GF-D8 (cell line): ENCODE results near the gene KAZN.

Experiments
- DNase-seq: peaks from one replicate; lab custom pipeline; 2025; lab: John Stamatoyannopoulos, UW

KAZN gene

DNA sequence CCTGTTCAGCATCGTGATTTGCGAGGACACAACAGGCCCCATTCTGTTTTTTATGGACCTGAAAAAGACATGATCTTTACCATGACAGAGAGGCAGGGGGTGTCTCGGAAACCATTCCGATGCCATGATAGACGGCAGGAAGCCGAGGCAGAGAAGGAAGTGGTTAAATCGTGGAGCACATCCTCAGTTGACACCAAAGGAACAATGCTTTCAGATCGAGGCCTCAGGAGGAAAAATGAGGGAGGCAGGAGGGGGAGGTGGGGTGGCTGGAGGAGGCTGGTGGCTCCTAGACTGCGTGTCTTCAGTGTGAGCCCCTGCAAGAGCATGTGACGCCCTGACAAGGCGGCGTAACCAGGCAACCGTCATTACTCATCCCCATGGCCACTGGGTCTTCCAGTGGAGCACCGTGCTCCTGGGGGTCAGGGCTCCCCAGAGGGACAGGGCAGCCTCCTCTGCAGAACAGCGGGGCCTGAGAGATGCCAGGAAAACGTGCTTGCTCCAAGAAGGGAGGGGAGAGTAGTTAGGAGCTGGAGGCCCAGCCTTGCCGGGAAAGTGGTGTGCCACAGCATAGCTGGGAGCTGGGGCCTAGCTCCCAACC lies 382.2 kb downstream of the KAZN start:
- no peak for DNase-seq

DNA sequence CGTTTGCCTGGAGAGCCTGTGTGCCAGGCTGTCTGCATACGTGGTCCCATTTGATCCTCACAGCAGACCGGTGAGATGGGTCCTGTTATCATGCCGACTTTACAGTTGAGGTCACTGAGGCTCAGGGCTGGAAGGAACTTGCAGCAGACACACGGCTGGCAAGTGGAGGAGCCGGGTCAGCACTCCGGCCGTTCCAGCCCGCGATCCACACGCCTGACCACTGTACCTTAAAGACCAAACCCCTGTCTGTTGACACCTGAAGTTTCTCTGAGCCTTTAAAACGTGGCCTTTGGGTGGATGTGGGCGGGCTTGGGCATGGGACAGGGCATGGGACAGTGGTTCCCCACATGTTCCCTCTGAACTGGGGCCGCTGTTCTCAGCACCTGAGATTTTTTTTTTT lies 383.5 kb downstream of the KAZN start:
- no peak for DNase-seq

DNA sequence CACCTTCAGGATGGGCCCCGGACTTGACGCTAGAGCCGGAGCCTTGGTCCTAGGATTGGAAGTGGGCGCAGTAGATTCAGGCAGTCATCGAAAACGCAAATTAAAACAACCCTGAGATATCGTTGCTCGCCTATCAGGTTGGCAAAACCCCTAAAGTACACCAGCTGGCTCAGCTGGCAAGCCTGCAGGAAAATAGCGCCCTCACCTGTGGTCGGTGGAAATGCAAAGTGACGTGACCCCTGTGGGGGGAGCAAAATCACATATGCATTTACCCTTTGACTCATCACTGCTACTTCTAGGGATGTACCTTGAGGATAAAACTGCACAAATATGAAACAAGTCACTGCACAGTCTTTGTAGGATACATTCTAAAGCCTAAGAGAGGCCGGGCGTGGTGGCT lies 384.8 kb downstream of the KAZN start:
- DNase-seq = no peak

DNA sequence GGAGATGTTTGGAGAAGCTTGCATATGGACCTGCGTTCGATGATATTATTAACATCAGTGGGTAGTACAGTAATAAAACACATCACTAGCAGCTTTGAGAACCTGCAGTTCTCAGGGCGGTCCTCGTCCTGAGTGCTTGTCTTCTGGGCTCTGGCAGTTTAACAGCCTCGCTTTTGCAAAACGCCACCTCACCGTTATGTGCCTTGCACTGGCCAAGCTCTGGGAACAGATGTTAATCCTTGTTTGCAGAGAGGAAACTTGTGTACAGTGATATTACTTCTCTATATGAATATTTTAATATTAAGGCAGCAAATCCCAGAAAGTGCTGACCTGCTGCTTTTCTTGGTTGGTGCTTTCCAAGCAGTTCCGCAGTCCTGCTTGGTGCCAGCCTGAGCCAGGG lies 387.7 kb downstream of the KAZN start:
- no peak for DNase-seq

DNA sequence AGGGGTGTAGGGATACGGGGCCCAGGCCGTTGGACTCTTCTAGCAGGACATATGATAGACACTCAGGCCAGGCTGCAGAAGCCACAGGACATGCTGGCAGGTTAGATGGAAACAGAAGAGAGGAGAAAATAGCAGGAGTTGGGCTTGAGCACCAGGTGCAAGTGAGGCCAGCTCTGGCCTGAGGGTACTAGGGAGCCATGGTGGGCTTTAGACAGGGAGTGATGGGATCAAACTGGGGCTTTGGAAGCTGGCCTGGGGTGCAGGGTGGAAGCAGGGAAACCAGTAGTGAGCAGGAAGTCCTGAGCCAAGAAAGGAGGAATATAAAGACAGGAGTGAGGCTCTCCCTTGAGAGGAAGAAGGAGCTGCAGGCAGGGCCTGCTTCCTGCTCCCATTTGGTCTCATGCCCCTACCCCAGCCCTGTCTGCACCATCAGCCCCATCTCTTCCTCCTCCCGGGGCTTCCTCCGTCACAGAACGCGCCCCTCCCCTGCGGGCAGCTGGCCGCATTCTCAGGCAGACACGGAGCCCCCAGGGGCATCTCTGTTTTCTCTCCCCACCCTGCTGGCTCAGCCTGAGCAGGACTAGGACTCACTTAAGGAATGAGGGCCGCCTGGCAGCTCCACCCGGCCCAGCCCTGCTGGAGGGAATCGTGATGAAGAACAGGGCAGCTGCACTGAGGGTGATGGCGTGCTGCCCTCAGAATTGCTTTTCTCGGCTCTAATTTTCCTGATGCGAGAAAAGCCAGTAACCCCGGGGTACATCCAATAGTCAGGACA lies 389.5 kb downstream of the KAZN start:
- no peak for DNase-seq

DNA sequence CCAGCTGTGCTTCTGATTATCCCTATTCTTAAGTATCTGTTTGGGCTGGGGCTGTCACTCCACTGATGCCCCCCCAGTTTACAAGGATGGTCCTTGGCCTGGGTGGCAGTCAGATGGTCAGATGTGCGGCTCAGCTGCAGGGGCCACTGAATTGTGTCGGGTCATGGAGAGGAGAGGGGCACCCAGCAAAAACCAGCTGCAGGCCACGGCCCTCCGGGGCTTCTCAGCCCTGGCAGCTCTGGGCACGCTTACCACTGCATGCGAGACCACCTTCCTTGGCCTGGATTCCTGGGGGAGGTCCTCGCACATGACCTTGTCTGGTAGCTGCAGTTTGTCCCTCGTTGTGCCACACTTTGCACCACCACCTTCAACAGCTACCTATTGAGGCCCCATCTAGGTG lies 390.2 kb downstream of the KAZN start:
- DNase-seq = no peak

DNA sequence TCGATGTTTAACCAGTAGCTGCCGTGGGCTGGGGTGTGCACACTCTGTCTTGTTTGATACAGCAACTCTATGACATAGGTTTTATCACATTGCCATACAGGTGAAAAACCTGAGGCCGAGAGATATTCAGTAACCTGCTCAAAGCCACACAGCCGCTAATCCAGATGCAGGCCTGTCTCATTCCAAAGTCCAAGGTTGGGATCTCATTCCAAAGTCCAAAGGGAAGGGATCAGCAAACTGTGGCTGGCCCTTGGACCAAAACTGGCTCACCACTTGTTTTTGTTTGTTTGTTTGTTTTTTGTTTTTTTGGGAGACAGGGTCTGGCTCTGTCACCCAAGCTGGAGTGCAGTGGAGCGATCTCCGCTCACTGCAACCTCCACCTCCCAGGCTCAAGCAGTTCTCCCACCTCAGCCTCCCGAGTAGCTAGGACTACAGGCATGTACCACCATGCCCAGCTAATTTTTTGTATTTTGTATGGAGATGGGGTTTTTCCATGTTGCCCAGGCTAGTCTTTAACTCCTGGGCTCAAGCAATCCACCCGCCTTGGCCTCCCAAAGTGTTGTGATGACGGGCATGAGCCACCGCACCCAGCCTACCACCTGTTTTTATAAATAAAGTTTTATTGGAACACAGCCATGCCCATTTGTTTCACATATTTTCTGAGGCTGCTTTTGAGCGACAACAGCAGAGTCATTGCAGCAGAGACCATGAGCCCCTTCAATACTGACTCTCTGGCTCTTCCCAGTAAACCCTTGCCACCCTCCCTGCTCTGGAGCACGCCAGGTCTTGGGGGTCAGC lies 391.6 kb downstream of the KAZN start:
- DNase-seq = no peak

DNA sequence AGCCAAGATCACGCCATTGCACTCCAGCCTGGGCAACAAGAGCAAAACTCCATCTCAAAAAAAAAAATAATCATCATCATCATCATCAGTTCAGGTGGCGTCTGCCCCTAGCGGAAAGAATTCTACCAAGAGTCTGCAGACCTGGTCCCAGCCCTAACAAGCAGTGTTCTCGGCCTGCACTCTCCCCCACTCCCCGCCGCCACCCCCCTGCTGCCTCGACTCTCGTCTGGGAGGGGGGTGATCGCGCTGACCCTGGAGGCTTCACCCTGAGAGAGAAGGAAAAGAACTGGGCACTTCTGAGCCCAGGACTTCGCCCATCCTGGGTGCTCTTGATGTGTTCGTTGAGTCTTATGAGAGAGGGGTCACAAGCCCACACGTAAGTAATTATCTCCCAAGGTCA lies 394.9 kb downstream of the KAZN start:
- no peak for DNase-seq

DNA sequence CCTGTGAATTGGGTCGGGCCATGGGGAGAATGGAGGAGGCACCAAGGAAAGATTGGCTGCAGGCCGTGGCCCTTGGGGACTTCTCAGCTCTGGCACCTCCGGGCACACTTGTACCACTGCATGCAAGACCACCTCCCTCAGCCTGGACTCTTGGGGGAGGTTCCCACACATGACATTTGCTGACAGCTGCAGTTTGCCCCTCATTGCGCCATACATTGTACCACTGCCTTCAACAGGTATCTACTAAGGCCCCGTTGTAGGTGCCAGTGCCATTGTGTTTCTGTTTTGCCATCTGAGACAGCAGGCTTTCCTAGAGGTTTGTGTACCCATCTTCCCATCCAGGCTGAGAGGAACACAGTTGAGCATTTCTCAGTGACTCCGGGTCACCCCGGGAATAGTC lies 395.7 kb downstream of the KAZN start:
- no peak for DNase-seq

DNA sequence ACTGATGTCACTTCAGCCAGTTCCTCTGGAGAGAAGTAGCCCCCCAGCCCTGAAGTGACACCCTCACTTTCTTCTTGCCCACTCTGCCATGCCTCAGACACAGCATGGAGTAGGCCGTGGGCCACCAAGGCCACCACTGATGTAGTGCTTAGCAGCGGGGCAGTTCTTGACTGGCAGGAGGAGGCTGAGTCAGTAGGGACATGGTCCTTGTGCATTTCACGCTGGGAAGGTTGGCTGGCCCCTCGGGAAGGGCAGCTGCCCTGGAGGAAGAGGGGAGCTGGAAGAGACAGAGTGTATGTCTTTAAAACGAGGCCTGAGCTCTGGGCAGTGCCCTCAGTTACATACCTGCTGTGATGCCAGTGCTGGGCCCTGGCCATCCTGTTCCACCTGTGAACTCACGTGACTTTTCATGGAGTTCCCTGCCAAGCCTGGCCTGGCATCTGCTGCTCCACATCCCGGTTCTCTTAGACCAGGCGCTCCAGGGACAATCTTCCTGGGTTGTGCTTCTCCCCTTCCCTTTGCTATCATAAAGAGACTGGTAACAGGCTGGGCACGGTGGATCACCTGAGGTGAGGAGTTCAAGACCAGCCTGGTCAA lies 396.5 kb downstream of the KAZN start:
- no peak for DNase-seq

DNA sequence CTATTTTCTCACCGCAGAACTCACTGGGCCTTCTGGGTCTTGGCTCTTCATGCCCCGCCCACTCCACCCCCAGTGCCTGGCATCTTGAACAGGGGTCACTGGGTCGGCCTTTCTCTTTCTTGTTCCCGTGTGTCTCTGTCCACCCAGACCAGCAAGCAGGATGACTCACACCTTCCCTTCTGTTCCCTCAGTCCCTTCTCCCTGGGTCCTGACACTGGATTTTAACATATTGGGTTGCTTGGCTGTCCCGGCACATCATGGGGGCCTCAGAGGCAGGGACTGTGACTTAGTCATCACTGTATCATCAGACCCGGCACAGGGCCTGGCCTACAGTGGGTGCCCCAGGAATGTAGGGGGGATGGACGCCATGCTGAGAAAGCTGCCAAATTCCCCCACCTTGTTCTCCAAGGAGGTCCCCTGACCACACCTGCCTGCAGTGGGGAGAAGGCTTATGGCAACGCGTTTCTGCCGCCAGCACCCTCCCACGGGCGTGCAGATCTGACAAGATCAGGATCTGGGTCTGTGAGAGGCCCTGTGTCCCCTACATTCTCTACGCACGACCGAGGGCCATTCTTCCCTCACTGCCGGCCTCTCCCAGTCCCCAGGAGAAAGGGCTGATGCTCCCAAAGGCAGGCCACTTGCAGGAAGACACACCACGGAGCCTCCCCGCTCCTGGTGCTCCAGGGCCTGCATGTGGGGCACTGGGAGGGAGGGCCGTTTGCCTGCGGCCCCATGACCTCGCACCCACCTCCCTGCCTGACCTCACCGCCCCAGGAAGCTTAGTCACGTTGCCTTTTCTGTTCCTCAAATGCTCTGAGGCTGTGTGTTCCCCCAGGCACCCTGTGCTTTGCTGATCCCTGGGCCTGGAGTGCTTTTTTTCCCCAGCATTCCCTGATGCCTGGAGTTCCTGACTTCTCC lies 397.9 kb downstream of the KAZN start:
- DNase-seq = no peak

DNA sequence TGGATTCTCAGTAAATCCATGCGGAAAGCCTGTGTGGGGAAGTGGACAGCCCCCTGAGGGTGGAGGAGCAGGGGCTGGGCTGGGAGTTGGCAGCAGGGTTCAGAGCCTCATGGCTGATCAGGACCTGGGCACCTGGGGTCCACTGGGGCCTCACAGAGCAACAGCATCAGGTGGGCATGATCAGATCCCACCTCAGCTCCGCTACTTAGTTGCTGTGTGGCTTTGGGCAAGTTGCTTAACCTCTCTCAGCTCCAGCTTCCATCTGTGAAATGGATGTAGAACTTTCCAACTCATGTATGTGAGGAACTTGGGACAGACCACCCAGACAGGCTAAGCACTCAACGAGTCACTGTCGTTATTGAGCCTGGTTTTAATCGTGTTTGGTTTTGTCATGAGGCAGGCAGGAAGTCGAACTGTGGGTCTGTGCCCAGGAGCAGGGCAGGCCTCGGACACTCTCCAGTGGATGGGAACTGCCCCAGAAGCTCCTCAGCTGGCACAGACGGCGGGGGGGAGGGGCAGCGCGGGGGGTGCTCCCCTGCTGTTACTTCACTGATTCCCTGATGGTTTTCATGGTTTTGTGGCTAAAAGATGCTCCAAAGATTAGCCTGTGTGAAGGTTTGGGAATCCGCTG lies 399.3 kb downstream of the KAZN start:
- DNase-seq = no peak

DNA sequence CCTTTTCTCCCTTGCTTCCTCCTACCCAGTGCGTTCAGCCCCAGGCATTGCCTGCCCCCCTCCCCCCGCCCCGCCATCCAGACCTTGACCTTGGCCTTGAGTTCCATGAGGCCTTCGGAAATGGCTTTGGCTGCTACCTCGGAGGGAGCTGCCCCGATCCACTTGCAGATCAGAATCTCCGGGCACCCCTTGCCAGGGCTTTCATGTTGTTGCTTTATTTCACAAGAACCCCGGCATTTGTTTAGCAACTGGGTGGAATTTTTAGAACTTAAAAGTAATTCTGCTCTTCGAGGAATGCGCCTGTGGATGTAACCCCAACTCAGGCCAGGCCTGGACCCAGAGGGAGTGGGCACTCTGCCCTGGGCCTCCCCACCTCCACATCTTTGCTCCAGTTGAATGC lies 401.0 kb downstream of the KAZN start:
- DNase-seq = no peak

DNA sequence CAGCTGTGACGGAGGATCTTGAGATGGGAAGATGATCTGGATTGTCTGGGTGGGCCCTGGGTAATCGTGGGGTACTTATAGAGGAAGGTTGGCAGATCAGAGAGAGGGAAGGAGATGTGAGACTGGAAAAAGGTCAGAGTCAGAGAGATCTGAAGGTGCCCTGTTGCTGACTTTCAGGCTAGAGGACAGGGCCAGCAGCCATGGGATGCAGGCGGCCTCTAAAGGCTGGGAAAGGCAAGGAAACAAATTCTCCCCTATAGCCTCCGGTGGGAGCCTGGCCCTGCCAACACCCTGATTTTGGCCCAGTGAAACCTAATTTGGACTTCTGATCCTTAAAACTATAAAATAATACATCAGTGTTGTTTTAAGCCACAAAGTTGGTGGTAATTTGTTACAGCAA lies 401.5 kb downstream of the KAZN start:
- no peak for DNase-seq

DNA sequence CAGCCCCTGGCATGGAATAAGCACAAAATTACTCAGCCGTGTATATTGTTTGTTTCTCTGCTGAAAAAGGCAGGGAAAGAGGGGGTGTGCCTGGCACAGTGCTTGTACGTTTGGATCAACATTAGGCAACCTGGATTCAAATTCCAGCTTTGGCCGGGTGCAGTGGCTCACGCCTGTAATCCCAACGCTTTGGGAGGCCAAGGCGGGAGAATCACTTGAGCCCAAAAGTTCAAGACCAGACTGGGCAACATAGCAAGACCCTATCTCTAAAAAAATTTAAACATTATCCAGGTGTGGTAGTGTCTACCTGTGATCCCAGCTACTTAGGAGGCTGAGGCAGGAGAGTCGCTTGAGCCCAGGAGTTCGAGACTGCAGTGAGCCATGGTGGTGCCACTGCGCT lies 402.2 kb downstream of the KAZN start:
- DNase-seq = no peak

DNA sequence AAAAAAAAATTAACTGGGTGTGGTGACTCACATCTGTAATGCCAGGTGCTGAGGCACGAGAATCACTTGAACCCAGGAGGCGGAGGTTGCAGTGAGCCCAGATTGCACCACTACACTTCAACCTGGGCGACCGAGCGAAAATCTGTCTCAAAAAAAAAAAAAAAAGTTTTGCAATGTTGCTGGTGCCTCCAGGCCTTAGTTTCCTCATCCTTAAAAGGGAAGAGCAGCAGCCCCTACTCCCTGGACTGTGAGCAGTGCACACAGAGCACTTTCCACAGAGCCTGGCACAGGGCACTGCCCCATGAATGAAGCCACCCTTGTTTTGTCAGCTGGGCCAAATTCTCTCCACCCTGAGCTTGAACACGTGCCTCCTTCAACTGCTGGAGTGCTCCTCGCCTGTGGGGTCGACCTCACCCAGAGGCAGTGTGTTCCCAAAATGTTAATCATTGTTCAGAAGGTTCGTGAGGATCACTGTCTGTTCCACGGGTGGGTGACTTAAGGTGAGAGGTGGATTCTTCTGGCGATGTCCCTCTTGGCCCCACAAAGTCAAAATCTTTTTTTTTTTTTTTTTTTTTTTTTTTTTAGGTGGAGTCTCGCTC lies 402.9 kb downstream of the KAZN start:
- DNase-seq = no peak

DNA sequence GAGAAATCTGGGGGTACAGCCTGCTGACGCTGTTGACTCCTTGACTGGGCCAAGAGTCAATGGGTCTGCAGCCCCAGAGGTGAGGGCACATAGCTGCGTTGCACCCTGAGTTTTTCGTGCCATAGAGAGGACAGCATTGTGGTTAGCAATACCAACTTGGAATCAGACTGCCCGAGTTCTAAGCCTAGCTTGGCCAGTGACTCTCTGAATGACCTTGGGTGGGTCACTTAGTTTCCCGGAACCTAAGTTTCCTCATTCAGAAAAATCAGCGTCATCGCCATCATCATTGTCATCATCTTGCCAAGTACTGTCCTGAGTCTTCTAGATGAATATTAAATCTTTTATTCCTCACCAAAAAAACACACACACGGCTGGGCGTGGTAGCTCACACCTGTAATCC lies 403.8 kb downstream of the KAZN start:
- DNase-seq = no peak

DNA sequence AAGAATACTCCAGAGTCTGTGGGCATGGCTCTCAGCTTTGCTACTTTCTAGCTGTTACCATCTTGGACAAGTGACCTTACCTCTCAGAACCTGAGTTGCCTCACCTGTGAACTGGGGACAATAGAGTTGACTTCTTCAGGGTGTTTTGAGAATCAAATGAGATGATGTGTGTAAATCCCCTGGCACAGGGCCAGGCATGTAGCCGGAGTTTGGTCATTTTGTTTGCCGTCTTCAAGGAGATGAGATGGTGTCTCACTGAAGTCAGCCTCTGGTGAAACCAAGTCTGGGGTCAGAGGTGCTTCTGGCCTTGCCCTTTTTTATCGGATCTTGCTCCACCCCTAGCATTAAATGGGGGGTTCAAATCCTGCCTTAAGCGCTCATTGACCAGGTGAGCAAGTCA lies 405.9 kb downstream of the KAZN start:
- DNase-seq = no peak

DNA sequence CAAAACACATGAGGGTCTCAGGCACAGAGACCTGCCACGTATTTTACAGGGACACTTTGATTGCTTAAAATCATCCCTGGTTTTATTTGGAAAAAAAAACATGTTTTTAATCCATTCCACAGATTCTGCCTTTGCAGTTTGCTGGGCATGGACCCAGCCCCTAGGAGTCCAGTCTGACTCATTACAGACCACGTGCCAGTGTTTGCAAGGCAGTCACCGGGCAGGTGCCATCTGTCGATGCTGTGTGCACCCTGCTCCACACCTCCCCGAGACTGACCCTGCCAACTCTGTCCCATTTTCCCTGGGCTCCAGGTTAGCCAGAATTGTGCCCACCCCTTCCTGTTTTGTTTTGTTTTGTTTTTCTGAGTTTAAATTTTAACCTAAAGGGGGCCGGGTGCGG lies 406.6 kb downstream of the KAZN start:
- no peak for DNase-seq

DNA sequence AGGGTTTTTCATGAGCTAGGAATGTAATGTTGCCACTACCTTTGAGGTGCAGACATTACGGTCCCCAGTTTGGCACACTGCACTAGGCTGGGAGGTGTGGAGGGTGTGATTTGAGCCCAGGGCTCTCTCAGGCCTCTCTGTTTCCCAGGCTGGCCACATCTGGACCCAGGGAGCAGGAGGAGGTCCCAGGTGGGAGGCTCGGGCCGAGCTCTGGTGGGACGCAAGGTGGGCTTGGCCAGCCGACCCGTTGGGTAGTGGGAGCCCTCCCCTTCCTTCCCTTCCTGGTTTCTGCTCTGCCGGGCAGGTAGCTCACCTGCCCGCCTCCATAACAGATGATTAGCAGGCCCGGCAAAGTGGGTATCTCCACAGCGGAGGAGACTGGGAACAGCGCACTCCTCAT lies 408.9 kb downstream of the KAZN start:
- no peak for DNase-seq

DNA sequence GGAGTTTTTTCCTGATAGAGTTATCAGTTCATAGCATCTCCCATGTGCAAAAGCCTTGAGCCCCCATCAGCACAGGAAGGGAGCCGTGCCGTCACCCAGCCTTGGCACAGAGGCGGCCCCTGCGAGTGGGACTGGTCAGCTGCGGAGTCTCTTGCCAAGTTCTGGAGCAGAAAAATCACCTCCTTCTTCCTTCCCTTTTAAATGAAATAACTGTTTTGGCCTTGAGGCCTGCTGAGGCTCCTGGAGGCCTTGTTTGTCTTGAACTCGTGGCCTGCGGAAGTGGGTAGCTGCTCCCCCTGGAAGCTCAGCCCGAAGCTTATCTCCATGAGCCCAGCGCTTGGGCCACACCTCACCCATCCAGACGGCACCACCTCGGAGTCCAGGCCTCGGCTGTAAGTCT lies 409.4 kb downstream of the KAZN start:
- DNase-seq = no peak
